Lower leg skin (tissue), 3 donors: Measurements from ENCODE around the gene CCN5.

Source experiments
- POLR2A ChIP-seq, 2 donors: fragments of 450-650 bp; IDR thresholded peaks; one replicate each; pipeline ENCODE4 v1.6.1; 2016 to 2017; ENCODE audit warnings: antibody characterized with exemption in 2 of 2, mild to moderate bottlenecking in 1 of 2, moderate library complexity in 1 of 2
- TF ChIP-seq, protein P1 (sequence below), 3 donors: fragments of 450-650 bp; IDR thresholded peaks; one replicate each; pipeline ENCODE4 v1.5.1; 2016; ENCODE audit warnings: antibody characterized with exemption in 3 of 3, mild to moderate bottlenecking in 3 of 3, moderate library complexity in 2 of 3

- TF ChIP-seq, protein P1, sequence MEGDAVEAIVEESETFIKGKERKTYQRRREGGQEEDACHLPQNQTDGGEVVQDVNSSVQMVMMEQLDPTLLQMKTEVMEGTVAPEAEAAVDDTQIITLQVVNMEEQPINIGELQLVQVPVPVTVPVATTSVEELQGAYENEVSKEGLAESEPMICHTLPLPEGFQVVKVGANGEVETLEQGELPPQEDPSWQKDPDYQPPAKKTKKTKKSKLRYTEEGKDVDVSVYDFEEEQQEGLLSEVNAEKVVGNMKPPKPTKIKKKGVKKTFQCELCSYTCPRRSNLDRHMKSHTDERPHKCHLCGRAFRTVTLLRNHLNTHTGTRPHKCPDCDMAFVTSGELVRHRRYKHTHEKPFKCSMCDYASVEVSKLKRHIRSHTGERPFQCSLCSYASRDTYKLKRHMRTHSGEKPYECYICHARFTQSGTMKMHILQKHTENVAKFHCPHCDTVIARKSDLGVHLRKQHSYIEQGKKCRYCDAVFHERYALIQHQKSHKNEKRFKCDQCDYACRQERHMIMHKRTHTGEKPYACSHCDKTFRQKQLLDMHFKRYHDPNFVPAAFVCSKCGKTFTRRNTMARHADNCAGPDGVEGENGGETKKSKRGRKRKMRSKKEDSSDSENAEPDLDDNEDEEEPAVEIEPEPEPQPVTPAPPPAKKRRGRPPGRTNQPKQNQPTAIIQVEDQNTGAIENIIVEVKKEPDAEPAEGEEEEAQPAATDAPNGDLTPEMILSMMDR (IDR thresholded peaks at IDR 0.05), result no peak
- TF ChIP-seq POLR2A (IDR thresholded peaks at IDR 0.05), result no peak
Observed at GRCh38 chr20:44727651-44728050, 12.5 kb downstream of the CCN5 start.
